Activated naive CD4-positive, alpha-beta T cell treated with anti-CD3 and anti-CD28 coated beads, Interleukin-2, amount 50 U/mL, for 16 hours (primary cell): ENCODE results near the gene PTPRN2.
A peak's percentile ranks its signal among the peaks of the same experiment; 100 is the strongest.

Experiments
- DNase-seq: peaks from one replicate; pipeline ENCODE4 v3.0.0-alpha.2; 2020

The PTPRN2 gene

GRCh38 chr7:157615101-157615817, 972.4 kb downstream of the PTPRN2 start:
- DNase-seq = no peak

GRCh38 chr7:157614457-157615020, 973.1 kb downstream of the PTPRN2 start:
- no peak for DNase-seq

- no peak for DNase-seq
Measured at GRCh38 chr7:157613575-157614322, 973.9 kb downstream of the PTPRN2 start.

- peak; percentile 63 for DNase-seq
Measured at GRCh38 chr7:157612664-157613561, 974.7 kb downstream of the PTPRN2 start.

- DNase-seq = no peak
Measured at GRCh38 chr7:157612009-157612663, 975.5 kb downstream of the PTPRN2 start.

GRCh38 chr7:157611341-157611740, 976.3 kb downstream of the PTPRN2 start:
- no peak for DNase-seq

GRCh38 chr7:157610671-157611295, 976.8 kb downstream of the PTPRN2 start:
- DNase-seq = no peak

- no peak for DNase-seq
Measured at GRCh38 chr7:157609932-157610640, 977.5 kb downstream of the PTPRN2 start.

- DNase-seq = no peak
Measured at GRCh38 chr7:157609516-157609915, 978.1 kb downstream of the PTPRN2 start.

GRCh38 chr7:157607218-157607617, 980.4 kb downstream of the PTPRN2 start:
- DNase-seq = no peak

- DNase-seq = no peak
Measured at GRCh38 chr7:157606140-157606539, 981.5 kb downstream of the PTPRN2 start.

GRCh38 chr7:157605638-157606037, 982.0 kb downstream of the PTPRN2 start:
- no peak for DNase-seq

GRCh38 chr7:157604661-157605381, 982.8 kb downstream of the PTPRN2 start:
- no peak for DNase-seq

- DNase-seq = no peak
Measured at GRCh38 chr7:157603716-157604115, 983.9 kb downstream of the PTPRN2 start.

GRCh38 chr7:157603005-157603404, 984.6 kb downstream of the PTPRN2 start:
- DNase-seq = no peak

GRCh38 chr7:157602581-157602980, 985.0 kb downstream of the PTPRN2 start:
- no peak for DNase-seq

- no peak for DNase-seq
Measured at GRCh38 chr7:157602156-157602555, 985.5 kb downstream of the PTPRN2 start.

GRCh38 chr7:157601530-157601929, 986.1 kb downstream of the PTPRN2 start:
- no peak for DNase-seq

GRCh38 chr7:157599491-157599890, 988.1 kb downstream of the PTPRN2 start:
- no peak for DNase-seq

GRCh38 chr7:157597562-157597961, 990.1 kb downstream of the PTPRN2 start:
- DNase-seq = no peak

GRCh38 chr7:157596881-157597280, 990.7 kb downstream of the PTPRN2 start:
- DNase-seq = no peak
